ENCODE data around the gene CCDC68.

Gene CCDC68

DNA sequence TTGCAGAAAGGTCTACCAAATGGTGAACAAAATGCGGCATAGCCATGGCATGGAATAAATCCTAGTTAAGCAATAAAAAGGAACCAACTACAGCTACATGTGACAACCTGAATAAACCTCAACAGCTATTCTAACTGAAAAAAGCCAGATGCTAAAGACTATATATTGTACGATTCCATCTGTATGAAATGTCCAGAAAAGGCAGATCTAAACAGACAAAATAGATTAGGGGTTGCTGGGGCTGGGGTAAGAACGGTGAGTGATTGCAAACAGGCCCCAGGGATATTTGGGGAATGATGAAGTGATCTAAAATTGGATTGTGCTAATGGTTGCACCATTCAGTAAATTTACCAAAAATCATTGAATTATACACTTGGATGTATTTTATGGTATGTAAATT, 2.8 kb downstream of the CCDC68 start (continued):
- TF ChIP-seq, protein P1, sequence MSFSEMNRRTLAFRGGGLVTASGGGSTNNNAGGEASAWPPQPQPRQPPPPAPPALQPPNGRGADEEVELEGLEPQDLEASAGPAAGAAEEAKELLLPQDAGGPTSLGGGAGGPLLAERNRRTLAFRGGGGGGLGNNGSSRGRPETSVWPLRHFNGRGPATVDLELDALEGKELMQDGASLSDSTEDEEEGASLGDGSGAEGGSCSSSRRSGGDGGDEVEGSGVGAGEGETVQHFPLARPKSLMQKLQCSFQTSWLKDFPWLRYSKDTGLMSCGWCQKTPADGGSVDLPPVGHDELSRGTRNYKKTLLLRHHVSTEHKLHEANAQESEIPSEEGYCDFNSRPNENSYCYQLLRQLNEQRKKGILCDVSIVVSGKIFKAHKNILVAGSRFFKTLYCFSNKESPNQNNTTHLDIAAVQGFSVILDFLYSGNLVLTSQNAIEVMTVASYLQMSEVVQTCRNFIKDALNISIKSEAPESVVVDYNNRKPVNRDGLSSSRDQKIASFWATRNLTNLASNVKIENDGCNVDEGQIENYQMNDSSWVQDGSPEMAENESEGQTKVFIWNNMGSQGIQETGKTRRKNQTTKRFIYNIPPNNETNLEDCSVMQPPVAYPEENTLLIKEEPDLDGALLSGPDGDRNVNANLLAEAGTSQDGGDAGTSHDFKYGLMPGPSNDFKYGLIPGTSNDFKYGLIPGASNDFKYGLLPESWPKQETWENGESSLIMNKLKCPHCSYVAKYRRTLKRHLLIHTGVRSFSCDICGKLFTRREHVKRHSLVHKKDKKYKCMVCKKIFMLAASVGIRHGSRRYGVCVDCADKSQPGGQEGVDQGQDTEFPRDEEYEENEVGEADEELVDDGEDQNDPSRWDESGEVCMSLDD (tag by site-specific recombination; IDR thresholded peaks at IDR 0.05), result no peak
- TF ChIP-seq TRIM28 (IDR thresholded peaks at IDR 0.05; ENCODE audit: borderline replicate concordance, low read length) (no peak), ZNF223 (tag by site-specific recombination; IDR thresholded peaks at IDR 0.05) (no peak)

DNA sequence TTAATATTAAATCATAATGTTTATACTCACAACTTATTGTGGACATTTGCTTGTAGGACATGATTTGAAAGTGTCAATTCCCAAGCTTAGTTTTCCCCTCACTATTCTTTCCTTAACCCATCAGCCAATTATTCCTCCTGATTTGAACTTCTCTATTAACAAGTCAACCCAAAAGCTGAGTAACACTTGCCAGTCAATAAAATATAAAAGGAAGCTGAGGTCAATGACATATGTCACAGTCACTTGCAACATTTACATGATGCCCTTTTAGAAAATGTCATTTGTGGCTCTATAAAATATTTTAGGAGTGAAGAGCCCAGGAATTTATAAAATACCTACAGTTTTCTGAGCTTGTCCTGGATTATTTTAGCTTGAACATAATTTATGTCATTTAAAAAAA, 7.2 kb downstream of the CCDC68 start:
- Histone ChIP-seq H3K4me1 (ENCODE audit: control insufficient read depth, insufficient read depth, low read length) (peaks cover 14% of the 10 kb centered on the region), H3K27ac (ENCODE audit: extremely low read depth, low read depth, low read length) (no peak overlapping the region), H3K9me3 (ENCODE audit: control insufficient read depth, insufficient read depth, low read depth, low read length) (no peaks in the 10 kb centered on the region), H3K4me3 (ENCODE audit: low read depth, low read length) (no peak overlapping the region), H3K36me3 (ENCODE audit: control insufficient read depth in 2 of 2, insufficient read depth in 1 of 2, low read length in 2 of 2) (no peaks in the 10 kb centered on the region)
- POLR2A ChIA-PET, result interaction anchor here (0.5 kb wide), 1 partner anchor 108 kb away, joined by 4 read pairs; no protein-coding TSS in a partner anchor
- TF ChIP-seq, protein P2, sequence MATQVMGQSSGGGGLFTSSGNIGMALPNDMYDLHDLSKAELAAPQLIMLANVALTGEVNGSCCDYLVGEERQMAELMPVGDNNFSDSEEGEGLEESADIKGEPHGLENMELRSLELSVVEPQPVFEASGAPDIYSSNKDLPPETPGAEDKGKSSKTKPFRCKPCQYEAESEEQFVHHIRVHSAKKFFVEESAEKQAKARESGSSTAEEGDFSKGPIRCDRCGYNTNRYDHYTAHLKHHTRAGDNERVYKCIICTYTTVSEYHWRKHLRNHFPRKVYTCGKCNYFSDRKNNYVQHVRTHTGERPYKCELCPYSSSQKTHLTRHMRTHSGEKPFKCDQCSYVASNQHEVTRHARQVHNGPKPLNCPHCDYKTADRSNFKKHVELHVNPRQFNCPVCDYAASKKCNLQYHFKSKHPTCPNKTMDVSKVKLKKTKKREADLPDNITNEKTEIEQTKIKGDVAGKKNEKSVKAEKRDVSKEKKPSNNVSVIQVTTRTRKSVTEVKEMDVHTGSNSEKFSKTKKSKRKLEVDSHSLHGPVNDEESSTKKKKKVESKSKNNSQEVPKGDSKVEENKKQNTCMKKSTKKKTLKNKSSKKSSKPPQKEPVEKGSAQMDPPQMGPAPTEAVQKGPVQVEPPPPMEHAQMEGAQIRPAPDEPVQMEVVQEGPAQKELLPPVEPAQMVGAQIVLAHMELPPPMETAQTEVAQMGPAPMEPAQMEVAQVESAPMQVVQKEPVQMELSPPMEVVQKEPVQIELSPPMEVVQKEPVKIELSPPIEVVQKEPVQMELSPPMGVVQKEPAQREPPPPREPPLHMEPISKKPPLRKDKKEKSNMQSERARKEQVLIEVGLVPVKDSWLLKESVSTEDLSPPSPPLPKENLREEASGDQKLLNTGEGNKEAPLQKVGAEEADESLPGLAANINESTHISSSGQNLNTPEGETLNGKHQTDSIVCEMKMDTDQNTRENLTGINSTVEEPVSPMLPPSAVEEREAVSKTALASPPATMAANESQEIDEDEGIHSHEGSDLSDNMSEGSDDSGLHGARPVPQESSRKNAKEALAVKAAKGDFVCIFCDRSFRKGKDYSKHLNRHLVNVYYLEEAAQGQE (tag by site-specific recombination; IDR thresholded peaks at IDR 0.05), result no peak
- TF ChIP-seq ZFP69B (tag by site-specific recombination; IDR thresholded peaks at IDR 0.05) (no peak), ZFP41 (tag by site-specific recombination; IDR thresholded peaks at IDR 0.05; ENCODE audit: borderline replicate concordance) (no peak), ZNF174 (tag by site-specific recombination; IDR thresholded peaks at IDR 0.05) (no peak), YY2 (tag by site-specific recombination; IDR thresholded peaks at IDR 0.05) (no peak), ZNF837 (tag by site-specific recombination; IDR thresholded peaks at IDR 0.05) (no peak), KLF16 (tag by site-specific recombination; IDR thresholded peaks at IDR 0.05) (no peak), ZNF488 (tag by site-specific recombination; IDR thresholded peaks at IDR 0.05) (no peak), ZNF394 (tag by site-specific recombination; IDR thresholded peaks at IDR 0.05; ENCODE audit: borderline replicate concordance) (no peak), ZBTB7A (tag by site-specific recombination; IDR thresholded peaks at IDR 0.05; ENCODE audit: low read depth) (no peak), SCRT1 (tag by site-specific recombination; IDR thresholded peaks at IDR 0.05; ENCODE audit: borderline replicate concordance) (no peak), ZNF184 (tag by site-specific recombination; IDR thresholded peaks at IDR 0.05) (no peak), ZNF280D (tag by site-specific recombination; IDR thresholded peaks at IDR 0.05) (no peak), ZNF529 (tag by site-specific recombination; IDR thresholded peaks at IDR 0.05; ENCODE audit: insufficient replicate concordance) (no peak), ZNF112 (tag by site-specific recombination; IDR thresholded peaks at IDR 0.05) (no peak), PRDM1 (tag by site-specific recombination; IDR thresholded peaks at IDR 0.05) (no peak), ZNF350 (tag by site-specific recombination; IDR thresholded peaks at IDR 0.05) (no peak), WT1 (tag by site-specific recombination; IDR thresholded peaks at IDR 0.05) (no peak), ZNF76 (tag by site-specific recombination; IDR thresholded peaks at IDR 0.05; ENCODE audit: borderline replicate concordance, low read depth) (no peak)
- TF ChIP-seq, protein P3, sequence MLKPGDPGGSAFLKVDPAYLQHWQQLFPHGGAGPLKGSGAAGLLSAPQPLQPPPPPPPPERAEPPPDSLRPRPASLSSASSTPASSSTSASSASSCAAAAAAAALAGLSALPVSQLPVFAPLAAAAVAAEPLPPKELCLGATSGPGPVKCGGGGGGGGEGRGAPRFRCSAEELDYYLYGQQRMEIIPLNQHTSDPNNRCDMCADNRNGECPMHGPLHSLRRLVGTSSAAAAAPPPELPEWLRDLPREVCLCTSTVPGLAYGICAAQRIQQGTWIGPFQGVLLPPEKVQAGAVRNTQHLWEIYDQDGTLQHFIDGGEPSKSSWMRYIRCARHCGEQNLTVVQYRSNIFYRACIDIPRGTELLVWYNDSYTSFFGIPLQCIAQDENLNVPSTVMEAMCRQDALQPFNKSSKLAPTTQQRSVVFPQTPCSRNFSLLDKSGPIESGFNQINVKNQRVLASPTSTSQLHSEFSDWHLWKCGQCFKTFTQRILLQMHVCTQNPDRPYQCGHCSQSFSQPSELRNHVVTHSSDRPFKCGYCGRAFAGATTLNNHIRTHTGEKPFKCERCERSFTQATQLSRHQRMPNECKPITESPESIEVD (tag by site-specific recombination; IDR thresholded peaks at IDR 0.05), result no peak
- CTCF ChIA-PET, result interaction anchor here (1.0 to 1.3 kb wide), 3 partner anchors 8 to 508 kb away, joined by 3 to 6 read pairs (median 4); partner anchors contain the start of gene CCDC68

Data from HEK293 (cell line).